GM18858 (cell line): ENCODE measurements around the gene NDUFB10.

ENCODE experiments used
- ATAC-seq: cut with Tn5 transposase; IDR thresholded peaks from one replicate; pipeline ENCODE4 v1.9.1; 2021; ENCODE audit not compliant: unreplicated experiment

The NDUFB10 gene

GRCh38 chr16:1982991-1983543 lies 23.7 kb downstream of the NDUFB10 start:
- no peak for ATAC-seq

DNA sequence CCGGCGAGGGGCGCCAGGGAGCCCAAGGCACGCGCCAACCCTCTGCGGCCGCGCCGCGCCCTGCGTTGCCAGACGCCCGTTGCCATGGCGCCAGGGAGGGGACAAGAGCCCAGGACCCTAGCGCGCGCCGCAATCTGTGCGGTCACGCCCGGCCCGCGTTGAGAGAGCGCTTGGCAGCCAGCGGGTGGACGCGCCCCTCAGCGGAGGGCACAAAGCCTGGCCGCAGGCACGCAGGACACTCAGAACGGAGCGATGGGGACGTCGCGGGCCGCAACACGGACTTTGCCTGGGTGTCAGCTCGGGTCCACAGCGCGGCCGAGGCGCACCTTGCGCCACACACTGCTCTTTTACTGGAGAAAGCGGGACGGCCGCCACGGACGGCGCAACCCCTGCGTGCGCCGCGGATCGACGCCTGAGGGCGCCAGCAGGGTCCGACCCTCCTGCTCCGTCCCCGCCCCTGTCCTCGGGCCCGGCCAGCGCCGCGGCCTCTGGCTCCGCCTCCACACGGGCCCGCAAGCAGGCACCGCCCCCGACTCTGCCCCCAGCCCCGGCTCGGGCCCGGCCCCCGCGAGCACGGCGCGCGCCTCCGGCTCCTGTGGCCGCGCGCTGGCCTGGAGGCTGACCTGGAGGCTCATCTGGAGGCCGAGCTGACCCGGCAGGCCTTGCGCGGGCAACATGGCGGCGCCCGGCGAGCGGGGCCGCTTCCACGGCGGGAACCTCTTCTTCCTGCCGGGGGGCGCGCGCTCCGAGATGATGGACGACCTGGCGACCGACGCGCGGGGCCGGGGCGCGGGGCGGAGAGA lies 24.4 kb downstream of the NDUFB10 start, which contains the start of gene GFER:
GFER (plus strand) TSS at position 650 of the 803 bp plus-strand sequence; CDS start at position 676, 26 bp downstream.
- peak; percentile 58 for ATAC-seq

DNA sequence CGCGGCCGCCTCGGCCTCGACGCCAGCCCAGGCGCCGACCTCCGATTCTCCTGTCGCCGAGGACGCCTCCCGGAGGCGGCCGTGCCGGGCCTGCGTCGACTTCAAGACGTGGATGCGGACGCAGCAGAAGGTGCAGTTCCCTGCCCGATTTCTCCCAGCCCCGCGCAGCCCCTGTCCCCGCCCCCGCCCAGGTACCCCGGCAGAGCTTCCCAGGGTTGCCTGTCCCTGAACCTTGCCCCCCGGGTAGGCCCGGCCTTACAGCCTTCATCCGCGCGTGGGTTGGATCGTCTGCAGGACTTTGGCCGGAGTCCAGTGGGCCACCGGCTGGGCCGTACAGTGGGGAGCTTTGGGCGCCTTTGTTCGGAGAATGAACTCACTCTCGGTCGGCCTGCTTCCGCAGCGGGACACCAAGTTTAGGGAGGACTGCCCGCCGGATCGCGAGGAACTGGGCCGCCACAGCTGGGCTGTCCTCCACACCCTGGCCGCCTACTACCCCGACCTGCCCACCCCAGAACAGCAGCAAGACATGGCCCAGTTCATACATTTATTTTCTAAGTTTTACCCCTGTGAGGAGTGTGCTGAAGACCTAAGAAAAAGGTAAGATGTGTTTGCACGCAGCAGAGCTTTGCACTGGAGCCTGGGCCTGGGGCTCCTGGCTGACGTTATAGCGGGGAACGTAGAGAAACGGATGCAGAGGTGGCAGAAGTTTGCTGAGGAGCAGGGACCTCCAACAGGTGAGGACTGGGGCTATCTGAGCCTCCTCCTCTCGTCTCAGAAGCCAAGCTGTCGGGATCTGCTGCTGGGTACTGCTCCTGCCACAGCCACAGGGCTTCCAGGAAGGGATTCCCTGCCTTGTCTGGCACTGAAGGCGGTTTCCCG lies 25.2 kb downstream of the NDUFB10 start:
- ATAC-seq: no peak

DNA sequence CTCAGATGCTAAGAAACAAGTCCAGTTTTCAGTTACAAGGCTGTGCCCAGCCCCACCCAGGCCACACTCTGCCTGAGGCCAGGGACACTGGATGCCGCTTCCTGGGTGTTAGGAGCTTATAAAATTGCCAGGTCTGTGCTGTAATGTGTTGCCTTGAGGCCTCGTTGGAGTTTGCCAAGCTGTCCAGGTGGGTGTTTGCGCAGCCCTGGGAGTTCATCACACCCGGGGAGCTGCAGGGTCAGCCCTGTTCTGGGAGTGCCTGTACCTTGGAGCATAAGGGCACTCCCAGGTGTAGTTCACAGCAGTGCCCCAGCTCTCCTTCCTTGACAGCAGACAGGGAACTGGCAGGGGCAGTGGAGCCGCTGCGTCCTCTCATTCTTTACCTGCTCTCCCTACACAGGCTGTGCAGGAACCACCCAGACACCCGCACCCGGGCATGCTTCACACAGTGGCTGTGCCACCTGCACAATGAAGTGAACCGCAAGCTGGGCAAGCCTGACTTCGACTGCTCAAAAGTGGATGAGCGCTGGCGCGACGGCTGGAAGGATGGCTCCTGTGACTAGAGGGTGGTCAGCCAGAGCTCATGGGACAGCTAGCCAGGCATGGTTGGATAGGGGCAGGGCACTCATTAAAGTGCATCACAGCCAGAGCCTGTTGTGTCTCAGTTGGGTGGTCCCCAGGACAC lies 26.3 kb downstream of the NDUFB10 start:
- ATAC-seq: no peak

DNA sequence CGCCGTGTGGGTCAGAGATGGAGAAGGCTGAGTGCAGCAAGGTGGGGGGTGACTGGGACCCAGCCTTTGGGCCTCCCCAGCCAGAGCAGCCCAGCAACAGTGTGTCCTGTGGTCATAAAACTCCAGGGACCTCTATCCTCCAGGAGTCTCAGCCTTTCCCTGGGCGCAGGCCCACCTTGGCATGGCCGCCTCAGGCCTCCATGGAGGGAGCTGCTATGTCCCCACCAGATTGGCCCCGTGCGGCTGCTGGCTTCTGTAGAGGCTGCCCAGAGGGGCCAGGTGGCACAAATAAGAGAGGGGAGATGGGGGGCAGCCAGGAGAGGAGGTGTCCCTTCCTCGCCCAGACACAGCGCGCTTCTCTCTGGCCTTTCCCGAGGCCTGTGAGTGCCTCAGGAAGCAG lies 27.9 kb downstream of the NDUFB10 start:
- ATAC-seq: no peak

- ATAC-seq: no peak
Measured at GRCh38 chr16:1989209-1990100, 30.1 kb downstream of the NDUFB10 start, which contains the start of gene SYNGR3. SYNGR3 (plus strand) TSS chr16:1989970; CDS start chr16:1990103, 133 bp downstream.

DNA sequence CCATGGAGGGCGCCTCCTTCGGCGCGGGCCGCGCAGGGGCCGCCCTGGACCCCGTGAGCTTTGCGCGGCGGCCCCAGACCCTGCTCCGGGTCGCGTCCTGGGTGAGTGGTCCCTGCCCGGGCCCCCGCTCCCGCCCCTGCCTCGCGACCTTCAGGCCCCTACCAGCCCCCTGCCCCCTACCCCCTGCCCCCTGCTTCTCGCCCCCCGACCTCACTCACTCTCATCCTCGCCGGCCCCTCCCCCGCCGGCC lies 30.7 kb downstream of the NDUFB10 start:
- ATAC-seq: no peak

DNA sequence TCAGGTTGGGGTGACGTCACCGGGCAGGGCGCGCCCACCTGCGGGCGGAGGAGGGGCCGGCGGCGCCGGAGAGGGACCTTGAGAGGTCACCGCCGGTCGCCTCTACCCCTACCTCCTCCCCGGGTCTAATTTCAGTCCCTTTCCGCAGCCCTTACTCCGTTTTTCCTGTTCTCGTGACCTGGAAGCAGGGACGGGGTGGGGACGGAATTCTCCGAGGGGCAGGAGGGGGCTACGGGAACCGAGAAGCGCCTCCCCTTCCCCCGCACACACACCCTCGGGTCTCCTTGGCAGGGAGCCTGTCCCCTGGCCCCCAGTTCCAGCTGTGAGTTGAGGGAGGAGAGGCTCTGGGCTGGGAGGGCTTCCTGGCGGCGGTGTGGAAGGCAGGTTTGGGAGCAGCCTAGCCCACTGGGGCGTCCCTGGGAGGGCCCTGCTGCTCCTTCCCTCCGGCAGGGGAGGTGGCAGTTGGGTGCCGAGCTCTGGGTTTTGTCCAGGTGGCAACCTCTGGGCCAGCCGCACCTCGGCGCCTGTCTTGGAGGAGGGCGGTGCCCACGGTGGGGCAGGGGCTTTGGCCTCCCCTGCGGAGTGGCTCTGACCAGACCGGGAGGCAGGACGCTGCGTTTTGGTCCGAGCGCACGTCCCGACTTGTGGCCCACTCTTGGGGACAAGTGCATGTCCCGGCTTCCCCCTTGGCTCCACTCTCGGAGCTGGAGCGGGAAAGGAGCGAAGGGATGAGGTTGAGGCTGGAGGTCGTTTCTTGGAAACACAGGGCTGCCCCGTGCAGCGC lies 31.2 kb downstream of the NDUFB10 start:
- no peak for ATAC-seq

DNA sequence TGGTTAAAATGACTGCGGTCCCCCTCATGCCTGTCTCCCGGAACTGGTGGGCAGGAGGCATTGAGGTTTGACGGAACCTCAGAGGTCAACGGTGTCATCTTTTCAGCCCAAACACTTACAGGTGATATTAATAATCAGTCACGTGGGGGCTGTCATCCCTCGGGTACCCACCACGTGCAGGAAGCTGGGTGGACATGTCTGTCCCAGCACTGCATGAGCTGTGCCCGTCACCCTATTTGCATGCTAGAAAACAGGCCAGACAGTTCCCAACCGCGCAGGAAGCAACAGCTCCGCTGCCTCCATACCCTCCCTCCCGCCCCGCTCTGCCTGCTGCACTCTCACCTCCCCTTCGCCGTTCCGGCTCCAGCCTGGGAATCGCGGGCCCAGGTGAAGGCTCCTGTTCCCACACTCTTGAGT lies 31.8 kb downstream of the NDUFB10 start:
- no peak for ATAC-seq

DNA sequence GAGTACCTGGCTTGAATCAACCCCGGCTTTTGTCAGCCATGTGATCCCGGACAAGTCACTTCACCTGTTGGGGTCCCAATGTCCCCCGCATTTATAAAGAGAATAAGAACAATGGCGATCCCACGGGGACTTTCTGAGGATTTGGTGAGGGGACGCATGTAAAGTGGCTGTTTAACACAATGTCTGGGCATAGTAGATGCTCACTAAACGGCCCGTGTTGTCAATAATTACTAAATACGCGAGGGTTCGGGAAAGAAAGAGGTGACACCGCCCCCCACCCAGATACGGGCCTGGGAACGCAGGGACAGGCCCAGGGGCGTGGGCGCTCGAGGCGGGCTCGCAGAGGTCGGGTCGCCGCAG lies 32.2 kb downstream of the NDUFB10 start:
- ATAC-seq: no peak

GRCh38 chr16:1991948-1992703 lies 32.8 kb downstream of the NDUFB10 start:
- ATAC-seq: no peak

DNA sequence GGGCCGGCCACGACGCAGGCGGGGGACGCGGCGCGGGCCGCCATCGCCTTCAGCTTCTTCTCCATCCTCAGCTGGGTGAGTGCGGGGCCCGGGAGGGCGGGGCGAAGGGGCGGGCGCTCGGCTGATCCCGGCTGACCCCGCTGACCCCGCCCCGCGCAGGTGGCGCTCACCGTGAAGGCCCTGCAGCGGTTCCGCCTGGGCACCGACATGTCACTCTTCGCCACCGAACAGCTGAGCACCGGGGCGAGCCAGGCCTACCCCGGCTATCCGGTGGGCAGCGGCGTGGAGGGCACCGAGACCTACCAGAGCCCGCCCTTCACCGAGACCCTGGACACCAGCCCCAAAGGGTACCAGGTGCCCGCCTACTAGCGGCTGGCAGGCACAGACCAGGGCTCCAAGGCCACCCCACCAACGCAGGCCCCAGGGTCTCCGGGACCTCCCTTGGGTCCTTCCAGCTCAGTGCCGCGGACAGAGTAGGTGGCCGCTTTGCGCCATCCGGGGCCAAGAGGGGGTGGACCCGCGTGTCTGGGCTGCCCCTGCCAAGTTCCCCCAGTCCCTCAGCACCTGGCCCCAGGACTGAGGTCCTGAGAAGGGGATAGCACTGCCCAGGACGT lies 33.5 kb downstream of the NDUFB10 start:
- no peak for ATAC-seq

GRCh38 chr16:1993731-1994131 lies 34.4 kb downstream of the NDUFB10 start:
- no peak for ATAC-seq

DNA sequence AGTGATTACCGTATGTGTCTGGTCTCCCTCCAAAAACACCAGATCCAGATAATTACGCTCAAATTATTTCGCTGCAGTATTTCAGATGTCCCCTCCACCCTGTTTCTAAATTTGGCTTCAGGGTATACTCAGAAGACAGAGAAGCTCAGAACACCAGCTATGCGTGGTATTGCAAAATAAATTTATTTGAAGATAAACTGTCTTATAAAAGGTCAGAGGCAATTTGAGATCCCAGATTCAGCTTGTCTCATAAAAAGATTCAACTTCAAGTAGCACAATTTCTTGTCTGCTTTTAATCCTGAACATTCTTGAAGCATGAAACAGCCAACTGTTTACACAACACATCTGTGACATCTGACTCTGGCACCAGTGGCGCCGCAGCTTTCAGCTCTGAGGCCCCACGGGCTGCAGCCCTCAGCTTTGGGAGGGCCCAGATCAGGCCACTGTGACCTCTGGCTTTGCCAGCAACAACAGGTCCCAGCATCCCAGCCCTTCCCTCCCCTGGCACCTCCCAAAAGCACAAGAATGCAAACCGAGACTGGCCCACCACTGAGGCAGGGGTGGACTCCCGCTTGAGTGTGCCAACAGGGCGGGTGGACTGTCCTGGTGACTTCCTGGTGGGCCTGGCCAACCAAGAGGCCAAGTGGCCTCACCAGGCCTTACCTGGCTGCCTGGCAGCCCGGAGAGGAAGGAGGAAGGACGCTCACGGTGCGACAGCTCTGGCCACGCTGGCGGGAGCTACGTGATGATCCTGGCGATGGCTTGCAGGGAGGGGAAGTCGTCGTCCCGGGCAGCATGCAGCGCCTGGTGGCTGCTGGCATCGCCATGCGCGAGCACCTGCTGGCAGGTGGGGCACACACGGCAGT lies 38.4 kb downstream of the NDUFB10 start:
- ATAC-seq: no peak

- no peak for ATAC-seq
Measured at GRCh38 chr16:1998360-1998835, 39.1 kb downstream of the NDUFB10 start.

- no peak for ATAC-seq
Measured at GRCh38 chr16:1998852-1999801, 39.8 kb downstream of the NDUFB10 start.
